ENCODE measurements around the gene MLPH. TPM values are rescaled to one million over a fixed set of nuclear protein-coding genes. Genes with fewer than 3 reads are reported as not detected.

The MLPH gene
- total and polyA plus RNA-seq, 2 donors (not counting 1 experiment from before 2014, with no cell fraction given), result not detected

GRCh38 chr2:237591141-237591881, 104.3 kb downstream of the MLPH start:
- intact Hi-C loops (cut with micrococcal nuclease), result no loop called here
- Histone ChIP-seq H3K9me3 (ENCODE audit: control extremely low read depth in 1 of 3, control insufficient read depth in 2 of 3, insufficient read depth in 1 of 3, low read length in 2 of 3) (peaks cover 0 to 4% (median 0%) of the 10 kb centered on the region in 3 donors), H3K36me3 (replicated peaks in 1 of 2; ENCODE audit: control extremely low read depth in 1 of 2, control insufficient read depth in 1 of 2, extremely low read depth in 1 of 2, insufficient read depth in 2 of 2, low read length in 1 of 2) (no peaks in the 10 kb centered on the region), H3K27me3 (replicated peaks in 1 of 4; ENCODE audit: control extremely low read depth in 1 of 4, control insufficient read depth in 3 of 4, insufficient read depth in 4 of 4, low read length in 3 of 4) (peaks cover 0 to 4% (median 0%) of the 10 kb centered on the region in 4 experiments), H3K4me2 (replicated peaks; ENCODE audit: low read depth, low read length, poor library complexity, severe bottlenecking) (peak overlapping the region; percentile 20), H3K27ac (ENCODE audit: low read length in 2 of 2) (no peak overlapping the region), H3K9ac (ENCODE audit: low read length) (no peak overlapping the region), H3K79me2 (ENCODE audit: control insufficient read depth, insufficient read depth, low read length) (no peaks in the 10 kb centered on the region), H2AFZ (ENCODE audit: insufficient read depth, low read depth, low read length, poor library complexity, severe bottlenecking) (peak overlapping the region; percentile 32), H3K4me3 (ENCODE audit: control extremely low read depth in 1 of 5, extremely low read depth in 1 of 5, insufficient read depth in 1 of 5, low read depth in 2 of 5, low read length in 4 of 5) (no peak overlapping the region), H4K20me1 (ENCODE audit: control insufficient read depth, insufficient read depth, low read length, poor library complexity, severe bottlenecking) (no peaks in the 10 kb centered on the region), H3K4me1 (ENCODE audit: control insufficient read depth in 2 of 2, insufficient read depth in 2 of 2, low read length in 2 of 2) (peaks cover 9 to 10% of the 10 kb centered on the region in 2 donors)
- Mint-ChIP-seq H3K4me3 (no peak overlapping the region), H3K27me3 (peaks cover 10% of the 10 kb centered on the region), H3K27ac (no peak overlapping the region), H3K9me3 (ENCODE audit: insufficient read depth) (no peaks in the 10 kb centered on the region), H3K4me1 (peaks cover 17% of the 10 kb centered on the region)
- ChIA-PET CTCF (interaction anchor here (0.9 kb wide), 1 partner anchor 16 kb away, joined by 3 read pairs; no protein-coding TSS in a partner anchor), POLR2A (no interaction called here)
- DNase-seq (no peak), ATAC-seq (ENCODE audit: low read depth) (no peak)
- WGBS (ENCODE audit: insufficient coverage), result 16% methylated on average over 8 of the region's 19 CpGs
- TF ChIP-seq EZH2 (IDR thresholded peaks at IDR 0.05; ENCODE audit: borderline replicate concordance, insufficient read depth, low read depth, low read length, poor library complexity, severe bottlenecking) (no peak), CTCF (IDR thresholded peaks at IDR 0.05) (no peak)

GRCh38 chr2:237592425-237592980, 105.5 kb downstream of the MLPH start:
- H3K27me3 ChIP-seq (replicated peaks in 1 of 4; ENCODE audit: control extremely low read depth in 1 of 4, control insufficient read depth in 3 of 4, insufficient read depth in 4 of 4, low read length in 3 of 4), result peaks cover 0 to 4% (median 0%) of the 10 kb centered on the region in 4 experiments
- no peak for DNase-seq
- peaks cover 18% of the 10 kb centered on the region for H3K4me1 Mint-ChIP-seq
- peaks cover 9 to 10% of the 10 kb centered on the region in 2 donors for H3K4me1 ChIP-seq (ENCODE audit: control insufficient read depth in 2 of 2, insufficient read depth in 2 of 2, low read length in 2 of 2)
- no peak overlapping the region for H3K4me2 ChIP-seq (replicated peaks; ENCODE audit: low read depth, low read length, poor library complexity, severe bottlenecking)
- no peak overlapping the region for H3K27ac Mint-ChIP-seq
- H3K9me3 Mint-ChIP-seq (ENCODE audit: insufficient read depth), result no peaks in the 10 kb centered on the region
- ChIA-PET CTCF (interaction anchor here (0.6 kb wide), 1 partner anchor 114 kb away, joined by 3 read pairs; no protein-coding TSS in a partner anchor), POLR2A (no interaction called here)
- ATAC-seq (ENCODE audit: low read depth), result no peak
- H4K20me1 ChIP-seq (ENCODE audit: control insufficient read depth, insufficient read depth, low read length, poor library complexity, severe bottlenecking), result no peaks in the 10 kb centered on the region
- H2AFZ ChIP-seq (ENCODE audit: insufficient read depth, low read depth, low read length, poor library complexity, severe bottlenecking), result no peak overlapping the region
- H3K4me3 ChIP-seq (ENCODE audit: control extremely low read depth in 1 of 5, extremely low read depth in 1 of 5, insufficient read depth in 1 of 5, low read depth in 2 of 5, low read length in 4 of 5), result no peak overlapping the region
- no peaks in the 10 kb centered on the region for H3K79me2 ChIP-seq (ENCODE audit: control insufficient read depth, insufficient read depth, low read length)
- H3K27ac ChIP-seq (ENCODE audit: low read length in 2 of 2), result no peak overlapping the region
- H3K36me3 ChIP-seq (replicated peaks in 1 of 2; ENCODE audit: control extremely low read depth in 1 of 2, control insufficient read depth in 1 of 2, extremely low read depth in 1 of 2, insufficient read depth in 2 of 2, low read length in 1 of 2), result no peaks in the 10 kb centered on the region
- 91% methylated on average over 8 of the region's 18 CpGs for WGBS (ENCODE audit: insufficient coverage)
- peaks cover 0 to 4% (median 0%) of the 10 kb centered on the region in 3 donors for H3K9me3 ChIP-seq (ENCODE audit: control extremely low read depth in 1 of 3, control insufficient read depth in 2 of 3, insufficient read depth in 1 of 3, low read length in 2 of 3)
- TF ChIP-seq CTCF (IDR thresholded peaks at IDR 0.05) (no peak), EZH2 (IDR thresholded peaks at IDR 0.05; ENCODE audit: borderline replicate concordance, insufficient read depth, low read depth, low read length, poor library complexity, severe bottlenecking) (no peak)
- H3K9ac ChIP-seq (ENCODE audit: low read length), result no peak overlapping the region
- peaks cover 6% of the 10 kb centered on the region for H3K27me3 Mint-ChIP-seq
- no peak overlapping the region for H3K4me3 Mint-ChIP-seq
- intact Hi-C loops (cut with micrococcal nuclease), result no loop called here

All from B cell (primary cell).